ENCODE measurements around the gene SLIRP. TPM values are rescaled to one million over a fixed set of nuclear protein-coding genes. Genes with fewer than 3 reads are reported as not detected.

SLIRP gene
- total RNA-seq, 6 experiments from 2014 or later, result 152 to 209 (median 182) TPM

DNA sequence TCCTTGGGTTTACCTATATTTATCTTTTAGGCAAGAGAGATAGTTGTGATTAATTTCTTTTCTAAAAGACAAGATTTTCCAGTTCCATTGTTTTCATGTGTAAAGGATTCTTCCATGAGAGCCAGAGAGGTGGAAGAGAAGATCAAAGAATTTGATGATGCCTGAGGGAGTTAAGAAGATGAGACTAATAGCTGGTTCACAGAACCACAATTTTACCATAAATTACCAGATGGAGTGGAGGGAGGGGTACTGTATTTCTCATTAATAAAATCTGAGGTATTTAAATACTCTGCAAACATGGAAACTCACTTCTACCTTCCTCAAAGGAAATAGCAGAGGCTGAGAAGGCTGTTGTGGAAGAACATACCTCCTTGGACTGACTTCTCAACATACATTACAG, 34.7 kb upstream of the SLIRP start:
- TF ChIP-seq, protein P1, sequence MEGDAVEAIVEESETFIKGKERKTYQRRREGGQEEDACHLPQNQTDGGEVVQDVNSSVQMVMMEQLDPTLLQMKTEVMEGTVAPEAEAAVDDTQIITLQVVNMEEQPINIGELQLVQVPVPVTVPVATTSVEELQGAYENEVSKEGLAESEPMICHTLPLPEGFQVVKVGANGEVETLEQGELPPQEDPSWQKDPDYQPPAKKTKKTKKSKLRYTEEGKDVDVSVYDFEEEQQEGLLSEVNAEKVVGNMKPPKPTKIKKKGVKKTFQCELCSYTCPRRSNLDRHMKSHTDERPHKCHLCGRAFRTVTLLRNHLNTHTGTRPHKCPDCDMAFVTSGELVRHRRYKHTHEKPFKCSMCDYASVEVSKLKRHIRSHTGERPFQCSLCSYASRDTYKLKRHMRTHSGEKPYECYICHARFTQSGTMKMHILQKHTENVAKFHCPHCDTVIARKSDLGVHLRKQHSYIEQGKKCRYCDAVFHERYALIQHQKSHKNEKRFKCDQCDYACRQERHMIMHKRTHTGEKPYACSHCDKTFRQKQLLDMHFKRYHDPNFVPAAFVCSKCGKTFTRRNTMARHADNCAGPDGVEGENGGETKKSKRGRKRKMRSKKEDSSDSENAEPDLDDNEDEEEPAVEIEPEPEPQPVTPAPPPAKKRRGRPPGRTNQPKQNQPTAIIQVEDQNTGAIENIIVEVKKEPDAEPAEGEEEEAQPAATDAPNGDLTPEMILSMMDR (IDR thresholded peaks at IDR 0.05), result no peak
- Mint-ChIP-seq H3K27me3 (ENCODE audit: insufficient read depth) (no peaks in the 10 kb centered on the region), H3K9me3 (no peaks in the 10 kb centered on the region), H3K36me3 (ENCODE audit: low read depth) (peaks cover 5% of the 10 kb centered on the region; the same call in 1 of the 2 replicates), H3K4me1 (ENCODE audit: low read depth) (no peaks in the 10 kb centered on the region), H3K4me3 (no peak overlapping the region), H3K27ac (no peak overlapping the region)
- DNase-seq, result no peak

DNA sequence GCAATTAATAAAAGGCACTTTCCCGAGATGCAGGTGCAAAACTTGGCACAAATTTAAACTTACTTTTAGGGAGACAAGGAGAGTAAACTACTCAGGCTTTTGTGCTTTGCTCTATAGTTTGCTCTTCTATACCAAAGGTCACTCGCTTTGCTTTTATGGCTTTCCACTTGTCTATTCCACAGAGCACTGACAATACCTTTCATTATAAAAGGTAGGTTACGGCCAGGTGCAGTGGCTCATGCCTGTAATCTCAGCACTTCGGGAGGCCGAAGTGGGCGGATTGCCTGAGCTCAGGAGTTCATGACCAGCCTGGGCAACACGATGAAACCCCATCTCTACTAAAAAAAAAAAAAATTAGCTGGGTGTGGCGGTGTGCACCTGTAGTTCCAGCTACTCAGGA, 33.0 kb upstream of the SLIRP start:
- Mint-ChIP-seq H3K4me1 (ENCODE audit: low read depth) (no peaks in the 10 kb centered on the region), H3K27me3 (ENCODE audit: insufficient read depth) (no peaks in the 10 kb centered on the region)

DNA sequence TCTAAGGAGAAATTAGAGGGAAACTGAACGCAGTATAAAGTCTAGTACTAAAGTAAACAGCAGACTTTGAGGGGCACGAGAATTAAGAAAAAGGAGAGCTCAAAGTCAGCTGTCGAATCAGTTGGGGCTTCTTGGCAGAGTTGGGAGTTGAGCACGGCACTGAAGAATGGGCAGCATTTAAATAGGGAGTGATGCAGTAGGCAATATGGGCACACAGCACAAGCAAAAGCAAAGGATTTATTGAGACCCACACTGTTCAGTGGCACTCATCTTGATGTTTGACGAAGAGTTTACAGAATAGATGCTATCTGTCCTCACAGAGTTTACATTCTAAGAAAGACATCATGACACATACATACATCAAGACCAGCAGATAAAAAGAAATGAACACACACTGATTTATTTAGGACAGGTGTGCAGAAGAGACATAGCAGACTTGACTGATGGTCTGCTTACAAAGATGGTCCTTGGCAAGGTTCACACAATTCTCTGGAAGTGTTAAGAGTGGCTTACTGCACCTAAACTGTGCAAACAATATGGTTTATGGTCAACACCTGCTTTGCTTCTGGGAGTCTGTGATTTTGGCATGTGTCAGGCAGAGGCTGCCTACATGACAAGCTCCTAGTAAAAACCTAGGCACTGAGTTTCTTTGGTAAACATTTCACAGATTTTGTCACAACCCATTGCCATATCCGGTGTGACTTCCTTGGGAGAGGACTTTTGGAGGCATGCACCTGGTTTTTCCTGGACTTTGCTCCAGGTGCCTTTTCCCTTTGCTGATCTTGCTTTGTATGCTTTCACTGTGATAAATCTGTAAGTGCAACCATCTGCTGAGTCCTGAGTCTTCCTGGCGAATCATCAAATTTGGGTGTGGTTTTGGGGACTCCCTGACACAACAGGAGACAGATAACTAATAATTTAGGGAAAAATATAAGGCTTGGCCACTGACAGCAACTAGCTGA, 26.4 kb upstream of the SLIRP start:
- H3K27ac Mint-ChIP-seq, result peak overlapping the region; percentile 56
- H3K4me1 Mint-ChIP-seq (ENCODE audit: low read depth), result peaks cover 18% of the 10 kb centered on the region
- H3K9me3 Mint-ChIP-seq, result no peaks in the 10 kb centered on the region
- no peaks in the 10 kb centered on the region for H3K27me3 Mint-ChIP-seq (ENCODE audit: insufficient read depth)
- TF ChIP-seq, protein P1 (IDR thresholded peaks at IDR 0.05), result no peak
- peaks cover 13% of the 10 kb centered on the region; the same call in 1 of the 2 replicates for H3K36me3 Mint-ChIP-seq (ENCODE audit: low read depth)
- DNase-seq, result peak; percentile 41
- H3K4me3 Mint-ChIP-seq, result no peak overlapping the region

More for the DNA sequence above, 33.0 kb upstream of the SLIRP start:
- TF ChIP-seq, protein P1 (IDR thresholded peaks at IDR 0.05), result no peak
- Mint-ChIP-seq H3K9me3 (no peaks in the 10 kb centered on the region), H3K36me3 (ENCODE audit: low read depth) (peaks cover 10% of the 10 kb centered on the region; the same call in 1 of the 2 replicates), H3K27ac (no peak overlapping the region), H3K4me3 (no peak overlapping the region)
- DNase-seq, result no peak

DNA sequence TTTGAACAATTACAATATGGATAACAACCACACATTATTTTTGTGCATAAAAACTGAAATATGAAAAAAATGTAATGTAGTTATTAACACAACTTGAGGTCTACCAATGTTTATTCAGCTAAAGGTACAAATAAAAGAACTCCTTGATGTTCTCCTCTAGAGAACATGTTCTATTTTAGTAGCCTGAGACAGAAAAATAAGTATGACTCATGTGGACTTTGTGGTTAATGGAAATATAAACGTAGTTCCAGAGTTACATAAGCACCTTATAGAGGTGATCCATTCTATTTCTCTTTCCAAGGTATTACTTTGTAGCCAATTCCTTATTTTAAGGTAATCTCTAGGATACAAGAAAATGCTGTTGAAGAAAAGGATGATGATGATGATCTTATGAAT, 25.7 kb upstream of the SLIRP start:
- peak; percentile 44 for DNase-seq
- no peak overlapping the region for H3K4me3 Mint-ChIP-seq
- H3K27ac Mint-ChIP-seq, result peak overlapping the region; percentile 12
- TF ChIP-seq, protein P1 (IDR thresholded peaks at IDR 0.05), result no peak
- H3K27me3 Mint-ChIP-seq (ENCODE audit: insufficient read depth), result no peaks in the 10 kb centered on the region
- H3K9me3 Mint-ChIP-seq, result no peaks in the 10 kb centered on the region
- peaks cover 18% of the 10 kb centered on the region for H3K4me1 Mint-ChIP-seq (ENCODE audit: low read depth)
- H3K36me3 Mint-ChIP-seq (ENCODE audit: low read depth), result peaks cover 17% of the 10 kb centered on the region; the same call in 1 of the 2 replicates

DNA sequence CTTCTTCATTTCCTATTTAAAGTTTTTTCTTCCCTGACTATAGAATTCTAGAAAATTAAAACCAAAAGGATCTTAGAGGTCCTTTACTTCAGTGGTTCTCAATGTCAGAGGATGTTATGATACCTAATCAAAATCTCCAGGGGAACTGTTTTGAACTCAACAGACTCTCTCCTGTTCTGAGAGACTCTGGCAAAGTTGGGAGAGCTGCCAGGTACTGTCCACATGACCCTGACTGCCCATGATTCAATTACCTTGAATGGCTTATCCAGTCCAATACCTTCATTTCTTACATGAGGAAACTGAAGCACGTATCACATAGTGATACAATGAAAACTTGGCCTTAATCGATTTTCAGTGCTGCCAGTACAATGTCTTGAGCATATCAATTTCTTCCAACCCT, 16.6 kb upstream of the SLIRP start:
- Mint-ChIP-seq H3K9me3 (no peaks in the 10 kb centered on the region), H3K4me1 (ENCODE audit: low read depth) (no peaks in the 10 kb centered on the region), H3K36me3 (ENCODE audit: low read depth) (peaks cover 13% of the 10 kb centered on the region), H3K27me3 (ENCODE audit: insufficient read depth) (no peaks in the 10 kb centered on the region), H3K27ac (no peak overlapping the region), H3K4me3 (no peak overlapping the region)
- TF ChIP-seq, protein P1 (IDR thresholded peaks at IDR 0.05), result no peak
- no peak for DNase-seq

Measured in HFFc6 (cell line).